Measurements from ENCODE around the gene KATNB1. TPM values are rescaled to one million over a fixed set of nuclear protein-coding genes. Genes with fewer than 3 reads are reported as not detected.
"Not testable (repeated sequence)": the region's sequence is repeated elsewhere in the genome, so short reads cannot be mapped to it uniquely, and the experiment has no call there.

Gene KATNB1
- total RNA-seq, 2 donors from 2014 or later: 17.0 to 26.3 TPM

DNA sequence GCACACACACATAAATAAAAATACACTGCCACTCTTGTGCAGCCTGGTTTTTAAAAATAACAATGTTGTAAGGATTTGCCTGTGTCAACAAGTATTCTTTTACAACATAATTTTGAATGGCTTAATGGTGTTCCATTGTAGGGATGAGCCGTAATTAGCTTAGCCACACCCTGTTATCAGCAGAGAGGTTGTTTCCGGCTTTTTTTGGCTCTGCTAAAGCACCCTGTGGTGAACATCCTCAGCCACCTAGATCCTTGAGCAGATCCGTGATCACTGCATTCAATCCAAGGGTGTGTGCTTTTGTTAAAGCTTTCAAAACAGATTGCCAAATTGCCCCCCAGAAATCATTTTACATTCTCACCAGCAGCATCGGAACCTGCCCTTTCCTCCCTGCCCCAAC is 7.0 kb downstream of the KATNB1 start:
- no peak for DNase-seq
- no peak overlapping the region for H3K4me3 ChIP-seq
- no peaks in the 10 kb centered on the region for H3K4me1 ChIP-seq
- intact Hi-C loops (cut with DNase I): no loop called here
- no peak for TF ChIP-seq CTCF (IDR thresholded peaks at IDR 0.05)
- no peaks in the 10 kb centered on the region for H3K9me3 ChIP-seq
- no peak overlapping the region for H3K27ac ChIP-seq
- no peak overlapping the region for H3K9ac ChIP-seq (ENCODE audit: low read depth in 2 of 2, low read length in 2 of 2)
- no peaks in the 10 kb centered on the region for H3K36me3 ChIP-seq
- no peaks in the 10 kb centered on the region for H3K27me3 ChIP-seq

DNA sequence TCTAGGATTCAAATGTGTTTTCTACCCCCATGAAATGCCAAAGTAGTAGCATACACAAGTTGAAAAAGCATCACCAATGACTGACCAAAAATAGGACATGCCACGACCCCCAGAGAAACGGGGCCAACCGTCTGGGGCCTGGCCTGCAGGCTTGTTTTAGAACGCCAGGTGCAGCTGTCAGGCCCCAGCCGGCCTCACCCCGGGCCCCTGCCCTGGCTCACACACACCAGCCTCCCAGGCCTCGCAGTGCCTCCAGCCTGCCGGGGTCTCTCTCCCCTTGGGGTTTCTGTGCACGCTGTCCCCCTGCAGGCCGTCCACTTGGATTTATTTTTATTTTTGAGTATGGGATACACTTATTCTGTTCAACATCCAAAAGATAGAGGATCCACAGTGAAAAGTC is 7.9 kb downstream of the KATNB1 start:
- H3K9ac ChIP-seq (ENCODE audit: low read depth in 2 of 2, low read length in 2 of 2): no peak overlapping the region
- H3K36me3 ChIP-seq: no peaks in the 10 kb centered on the region
- intact Hi-C loops (cut with DNase I): no loop called here
- no peaks in the 10 kb centered on the region for H3K9me3 ChIP-seq
- no peaks in the 10 kb centered on the region for H3K4me1 ChIP-seq
- no peak for DNase-seq
- H3K27me3 ChIP-seq: no peaks in the 10 kb centered on the region
- no peak overlapping the region for H3K4me3 ChIP-seq
- H3K27ac ChIP-seq: no peak overlapping the region
- TF ChIP-seq CTCF (IDR thresholded peaks at IDR 0.05): no peak

GRCh38 chr16:57743886-57744641 is 8.5 kb downstream of the KATNB1 start:
- intact Hi-C loops (cut with DNase I): no loop called here
- TF ChIP-seq CTCF (IDR thresholded peaks at IDR 0.05): no peak
- Histone ChIP-seq H3K4me1 (no peaks in the 10 kb centered on the region), H3K27ac (no peak overlapping the region), H3K36me3 (no peaks in the 10 kb centered on the region), H3K27me3 (no peaks in the 10 kb centered on the region), H3K4me3 (no peak overlapping the region), H3K9ac (ENCODE audit: low read depth in 2 of 2, low read length in 2 of 2) (no peak overlapping the region), H3K9me3 (no peaks in the 10 kb centered on the region)
- no peak for DNase-seq

GRCh38 chr16:57744642-57744903 is 9.0 kb downstream of the KATNB1 start:
- no peak for TF ChIP-seq CTCF (IDR thresholded peaks at IDR 0.05)
- intact Hi-C loops (cut with DNase I): no loop called here

DNA sequence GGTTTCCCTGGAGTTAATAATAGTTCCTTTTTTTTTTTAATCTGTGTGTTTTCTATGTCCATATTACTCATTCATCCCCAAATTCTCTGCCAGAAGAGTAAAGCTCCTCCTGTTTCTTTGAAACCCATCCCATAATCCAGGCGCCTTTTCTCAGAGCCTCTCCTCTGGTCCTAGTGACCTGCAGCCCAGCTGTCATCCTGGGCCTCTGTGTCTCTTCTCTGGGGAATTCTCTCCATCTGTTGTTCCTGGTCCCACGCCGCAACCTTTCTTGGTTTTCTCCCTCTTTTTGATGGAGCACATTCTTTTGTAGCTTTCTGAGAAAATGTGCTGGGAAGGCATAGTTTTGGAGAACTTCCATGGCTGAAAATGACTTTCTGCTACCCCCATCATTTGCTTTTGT is 10.2 kb downstream of the KATNB1 start:
- no peaks in the 10 kb centered on the region for H3K9me3 ChIP-seq
- no peak for TF ChIP-seq CTCF (IDR thresholded peaks at IDR 0.05)
- no peak overlapping the region for H3K27ac ChIP-seq
- H3K27me3 ChIP-seq: no peaks in the 10 kb centered on the region
- DNase-seq: no peak
- no peak overlapping the region for H3K9ac ChIP-seq (ENCODE audit: low read depth in 2 of 2, low read length in 2 of 2)
- no peaks in the 10 kb centered on the region for H3K4me1 ChIP-seq
- intact Hi-C loops (cut with DNase I): no loop called here
- H3K36me3 ChIP-seq: no peaks in the 10 kb centered on the region
- no peak overlapping the region for H3K4me3 ChIP-seq

More at GRCh38 chr16:57744642-57744903, 9.0 kb downstream of the KATNB1 start:
- Histone ChIP-seq H3K9ac (ENCODE audit: low read depth in 2 of 2, low read length in 2 of 2) (no peak overlapping the region), H3K4me1 (no peaks in the 10 kb centered on the region), H3K27me3 (no peaks in the 10 kb centered on the region), H3K27ac (no peak overlapping the region), H3K9me3 (no peaks in the 10 kb centered on the region), H3K4me3 (no peak overlapping the region), H3K36me3 (no peaks in the 10 kb centered on the region)
- DNase-seq: no peak

- H3K9ac ChIP-seq (ENCODE audit: low read depth in 2 of 2, low read length in 2 of 2); DNase-seq; H3K4me3 ChIP-seq; H3K4me1 ChIP-seq; H3K27me3 ChIP-seq; H3K36me3 ChIP-seq; H3K9me3 ChIP-seq; H3K27ac ChIP-seq; intact Hi-C loops (cut with DNase I): not testable (repeated sequence)
Observed at GRCh38 chr16:57746316-57746715, 10.7 kb downstream of the KATNB1 start.
